Mesenchymal stem cell (in vitro differentiated cells and primary cell): ENCODE results near the gene SYNPR.

Experiments used
- DNase-seq: peaks from one replicate; pipeline ENCODE4 v3.0.0-alpha.2; 2013
- H2AFZ ChIP-seq: one replicate; pipeline ENCODE4 v1.6.1; 2013; ENCODE audit warnings: low read depth, mild to moderate bottlenecking, control low read depth, inconsistent platforms, low read length, moderate library complexity
- H2AK5ac ChIP-seq: 2 replicates; pipeline ENCODE4 v1.6.1; 2013; ENCODE audit warnings: low read length, moderate library complexity, mild to moderate bottlenecking, inconsistent platforms; ENCODE audit not compliant: severe bottlenecking
- H2BK120ac ChIP-seq: one replicate; pipeline ENCODE4 v1.6.1; 2013; ENCODE audit warnings: low read depth, mild to moderate bottlenecking, inconsistent platforms, low read length, moderate library complexity
- H2BK12ac ChIP-seq, 2 experiments: one replicate each; pipeline ENCODE4 v1.6.1; 2013; ENCODE audit warnings: inconsistent platforms in 2 of 2, low read length in 2 of 2, mild to moderate bottlenecking in 2 of 2, moderate library complexity in 2 of 2, control low read depth in 1 of 2
- H2BK15ac ChIP-seq: one replicate; pipeline ENCODE4 v1.6.1; 2013; ENCODE audit warnings: mild to moderate bottlenecking, low read depth, inconsistent platforms; ENCODE audit not compliant: poor library complexity, severe bottlenecking
- H2BK5ac ChIP-seq: 2 replicates; pipeline ENCODE4 v1.6.1; 2013; ENCODE audit warnings: low read depth, mild to moderate bottlenecking, low read length, control low read depth, inconsistent platforms; ENCODE audit not compliant: poor library complexity, severe bottlenecking
- H3K14ac ChIP-seq, 2 experiments: one replicate each; pipeline ENCODE4 v1.6.1; 2013; ENCODE audit warnings: inconsistent platforms in 2 of 2, low read length in 2 of 2, control low read depth in 1 of 2, mild to moderate bottlenecking in 1 of 2, moderate library complexity in 1 of 2
- H3K18ac ChIP-seq, 2 experiments: one replicate each; pipeline ENCODE4 v1.6.1; 2013; ENCODE audit warnings: inconsistent platforms in 2 of 2, low read length in 2 of 2, control low read depth in 1 of 2, low read depth in 1 of 2, mild to moderate bottlenecking in 1 of 2
- H3K23ac ChIP-seq, 2 experiments: one replicate each; pipeline ENCODE4 v1.6.1; 2013; ENCODE audit warnings: inconsistent platforms in 2 of 2, low read length in 2 of 2, mild to moderate bottlenecking in 2 of 2, moderate library complexity in 2 of 2, control low read depth in 1 of 2
- H3K27ac ChIP-seq: 2 replicates; pipeline ENCODE4 v1.5.1; 2013; ENCODE audit warnings: mild to moderate bottlenecking, moderate library complexity, low read length, control low read depth, inconsistent platforms; ENCODE audit not compliant: poor library complexity, severe bottlenecking
- H3K27me3 ChIP-seq, 2 experiments: 2 replicates each; pipeline versions ENCODE4 v1.6.1 to v1.7.0; 2013; ENCODE audit warnings: low read length in 2 of 2, mild to moderate bottlenecking in 2 of 2, moderate library complexity in 2 of 2, control low read depth in 1 of 2, inconsistent platforms in 1 of 2; ENCODE audit not compliant: control insufficient read depth in 1 of 2, insufficient read depth in 1 of 2
- H3K36me3 ChIP-seq, 2 experiments: 2 replicates each; pipeline versions ENCODE4 v1.6.1 to v1.7.0; 2013; ENCODE audit warnings: low read length in 2 of 2, control low read depth in 1 of 2, inconsistent platforms in 1 of 2, low read depth in 1 of 2, mild to moderate bottlenecking in 1 of 2; ENCODE audit not compliant: insufficient read depth in 2 of 2, control insufficient read depth in 1 of 2
- H3K4ac ChIP-seq, 2 experiments: one replicate each; pipeline ENCODE4 v1.6.1; 2013; ENCODE audit warnings: inconsistent platforms in 2 of 2, low read length in 2 of 2, mild to moderate bottlenecking in 2 of 2, moderate library complexity in 2 of 2, control low read depth in 1 of 2, low read depth in 1 of 2
- H3K4me1 ChIP-seq: 2 replicates; pipeline ENCODE4 v1.6.1; 2013; ENCODE audit warnings: low read depth, low read length, control low read depth; ENCODE audit not compliant: control insufficient read depth, insufficient read depth
- H3K4me2 ChIP-seq: 2 replicates; pipeline ENCODE4 v1.6.1; 2013; ENCODE audit warnings: low read length, mild to moderate bottlenecking, inconsistent platforms; ENCODE audit not compliant: poor library complexity, severe bottlenecking
- H3K4me3 ChIP-seq, 2 experiments: 2 replicates each; pipeline versions ENCODE4 v1.5.1 to v1.7.0; 2013; ENCODE audit warnings: low read length in 2 of 2, mild to moderate bottlenecking in 2 of 2, control low read depth in 1 of 2, low read depth in 1 of 2; ENCODE audit not compliant: insufficient read depth in 1 of 2
- H3K79me1 ChIP-seq: replicated peaks from 2 replicates; pipeline ENCODE4 v1.6.1; 2013; ENCODE audit warnings: mild to moderate bottlenecking, control low read depth, low read length, inconsistent platforms; ENCODE audit not compliant: poor library complexity, severe bottlenecking
- H3K9ac ChIP-seq: 2 replicates; pipeline ENCODE4 v1.7.0; 2013; ENCODE audit warnings: mild to moderate bottlenecking, low read length, moderate library complexity
- H3K9me3 ChIP-seq: 2 replicates; pipeline ENCODE4 v1.7.0; 2013; ENCODE audit warnings: mild to moderate bottlenecking, low read length; ENCODE audit not compliant: control insufficient read depth
- H4K8ac ChIP-seq: one replicate; pipeline ENCODE4 v1.6.1; 2013; ENCODE audit warnings: inconsistent platforms, mild to moderate bottlenecking, low read length, moderate library complexity
- H4K91ac ChIP-seq: one replicate; pipeline ENCODE4 v1.6.1; 2013; ENCODE audit warnings: mild to moderate bottlenecking, low read length, inconsistent platforms
- WGBS: methylation state at CpG from one replicate; pipeline ENCODE4 v1.1.7; 2013; ENCODE audit warnings: mixed read lengths; 5-methylcytosine and 5-hydroxymethylcytosine counted together

Gene SYNPR

DNA sequence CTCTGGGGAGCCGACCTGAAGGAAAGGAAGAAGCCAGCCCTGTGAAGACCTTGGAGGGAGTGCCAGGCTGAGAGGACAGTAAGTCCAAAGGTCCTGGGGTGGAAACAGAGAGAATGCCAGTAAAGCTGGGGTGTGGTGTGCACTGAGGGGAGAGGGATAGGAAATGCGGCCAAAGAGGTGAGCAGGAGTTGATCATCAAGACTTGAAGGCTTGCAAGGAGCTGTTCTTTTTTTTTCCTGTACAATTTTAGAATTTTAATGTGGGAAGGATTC is 73.8 kb downstream of the SYNPR start:
- Histone ChIP-seq H3K18ac (no peak overlapping the region), H3K4me1 (no peaks in the 10 kb centered on the region), H2BK5ac (no peak overlapping the region), H2BK12ac (no peak overlapping the region), H4K8ac (no peak overlapping the region), H4K91ac (no peak overlapping the region), H3K4ac (no peak overlapping the region), H2AFZ (no peak overlapping the region), H2AK5ac (no peak overlapping the region), H3K36me3 (no peaks in the 10 kb centered on the region), H3K9ac (peak overlapping the region; percentile 70), H3K27ac (no peak overlapping the region), H3K79me1 (no peaks in the 10 kb centered on the region), H3K9me3 (no peaks in the 10 kb centered on the region), H3K4me2 (no peak overlapping the region), H3K27me3 (no peaks in the 10 kb centered on the region), H2BK15ac (no peak overlapping the region), H3K4me3 (no peak overlapping the region), H3K14ac (no peak overlapping the region), H2BK120ac (no peak overlapping the region), H3K23ac (no peak overlapping the region)
- 73% methylated on average over 2 of the region's 2 CpGs for WGBS
- no peak for DNase-seq

DNA sequence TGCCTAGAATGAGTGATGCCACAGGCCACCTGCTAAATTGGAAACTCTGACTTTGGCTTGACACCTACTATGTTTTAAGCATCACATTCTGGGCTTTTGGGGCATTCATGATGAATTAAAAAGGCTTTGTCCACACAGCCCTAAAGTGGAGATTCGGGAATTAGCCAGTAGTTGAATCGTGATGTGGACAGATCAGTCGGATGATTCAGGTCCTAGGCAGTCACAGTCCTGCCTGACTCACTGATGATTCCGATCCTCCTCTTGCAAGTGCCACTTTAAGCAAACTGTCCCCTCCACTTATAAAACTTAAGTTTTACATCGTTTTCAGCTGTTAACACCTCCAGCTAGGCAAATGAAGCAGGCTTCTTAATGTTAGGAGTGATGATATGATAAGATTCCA is 75.3 kb downstream of the SYNPR start:
- Histone ChIP-seq H4K8ac (no peak overlapping the region), H3K9ac (peak overlapping the region; percentile 66), H2BK120ac (no peak overlapping the region), H3K4me2 (no peak overlapping the region), H2AK5ac (no peak overlapping the region), H3K14ac (no peak overlapping the region), H2BK15ac (no peak overlapping the region), H3K27me3 (no peaks in the 10 kb centered on the region), H3K4me1 (no peaks in the 10 kb centered on the region), H3K18ac (no peak overlapping the region), H3K27ac (no peak overlapping the region), H3K4me3 (peak overlapping the region in 1 of 2 experiments; percentile 53), H3K79me1 (no peaks in the 10 kb centered on the region), H3K23ac (no peak overlapping the region), H2BK5ac (no peak overlapping the region), H4K91ac (no peak overlapping the region), H2BK12ac (no peak overlapping the region), H2AFZ (no peak overlapping the region), H3K9me3 (no peaks in the 10 kb centered on the region), H3K36me3 (no peaks in the 10 kb centered on the region), H3K4ac (no peak overlapping the region)
- DNase-seq = no peak
- WGBS = 27% methylated on average over 4 of the region's 5 CpGs

DNA sequence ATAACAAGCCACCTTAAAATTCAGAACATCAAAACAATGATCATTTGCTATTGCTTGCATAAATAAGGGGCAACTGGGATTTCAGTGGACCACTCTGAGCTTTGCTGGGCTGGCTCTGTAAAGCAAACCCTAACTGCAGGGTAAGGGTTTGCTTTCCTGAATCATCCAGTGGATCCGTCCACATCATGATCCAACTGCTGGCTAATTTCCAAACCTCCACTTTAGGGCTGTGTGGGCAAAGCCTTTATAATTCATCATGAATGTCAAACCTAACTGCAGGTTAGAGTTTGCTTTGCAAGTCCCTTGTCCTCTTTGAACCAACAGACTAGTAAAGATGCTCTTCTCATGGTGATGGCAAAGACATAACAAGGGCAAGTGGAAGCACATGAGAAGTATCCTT is 76.1 kb downstream of the SYNPR start:
- Histone ChIP-seq H3K14ac (no peak overlapping the region), H3K23ac (no peak overlapping the region), H3K36me3 (no peaks in the 10 kb centered on the region), H3K27me3 (no peaks in the 10 kb centered on the region), H3K4me2 (no peak overlapping the region), H3K9me3 (no peaks in the 10 kb centered on the region), H3K9ac (peak overlapping the region; percentile 66), H3K27ac (no peak overlapping the region), H3K79me1 (no peaks in the 10 kb centered on the region), H2BK12ac (no peak overlapping the region), H4K8ac (no peak overlapping the region), H2BK120ac (no peak overlapping the region), H2AK5ac (no peak overlapping the region), H2AFZ (no peak overlapping the region), H2BK5ac (no peak overlapping the region), H2BK15ac (no peak overlapping the region), H3K18ac (no peak overlapping the region), H4K91ac (no peak overlapping the region), H3K4me3 (peak overlapping the region in 1 of 2 experiments; percentile 53), H3K4me1 (no peaks in the 10 kb centered on the region), H3K4ac (no peak overlapping the region)
- DNase-seq = no peak
- WGBS = 42% methylated on average over 1 of the region's 1 CpG

DNA sequence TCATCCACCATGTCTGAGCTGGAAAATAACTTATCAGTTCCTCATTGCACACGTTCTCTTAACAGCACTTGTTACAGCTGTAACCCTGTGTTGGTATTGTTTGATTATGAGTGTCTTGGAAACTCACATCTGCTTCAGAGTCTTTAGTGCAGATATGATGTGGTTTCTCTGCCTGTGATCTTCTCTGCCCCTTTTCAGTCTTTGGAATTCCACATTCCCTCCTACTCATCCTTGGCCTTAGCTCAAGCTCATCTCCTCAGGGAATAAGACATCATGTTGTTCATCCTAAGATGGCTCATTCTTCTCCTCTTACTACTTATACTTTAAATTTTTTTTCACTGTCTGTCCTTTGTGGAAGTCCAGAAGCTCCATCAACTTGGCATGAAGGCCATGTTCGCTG is 77.7 kb downstream of the SYNPR start:
- Histone ChIP-seq H3K27me3 (no peaks in the 10 kb centered on the region), H2AK5ac (no peak overlapping the region)
- 60% methylated on average over 1 of the region's 2 CpGs for WGBS

More for the DNA sequence above, 77.7 kb downstream of the SYNPR start:
- H2AFZ ChIP-seq = no peak overlapping the region
- no peaks in the 10 kb centered on the region for H3K79me1 ChIP-seq
- no peaks in the 10 kb centered on the region for H3K9me3 ChIP-seq
- H2BK12ac ChIP-seq = no peak overlapping the region
- no peak overlapping the region for H3K23ac ChIP-seq
- H2BK15ac ChIP-seq = no peak overlapping the region
- no peak overlapping the region for H4K91ac ChIP-seq
- H3K14ac ChIP-seq = no peak overlapping the region
- H3K27ac ChIP-seq = no peak overlapping the region
- H3K9ac ChIP-seq = no peak overlapping the region
- no peak for DNase-seq
- no peak overlapping the region for H3K4me3 ChIP-seq
- H4K8ac ChIP-seq = no peak overlapping the region
- H3K4me2 ChIP-seq = no peak overlapping the region
- no peak overlapping the region for H2BK120ac ChIP-seq
- H3K36me3 ChIP-seq = no peaks in the 10 kb centered on the region
- no peak overlapping the region for H3K18ac ChIP-seq
- H3K4me1 ChIP-seq = no peaks in the 10 kb centered on the region
- H3K4ac ChIP-seq = no peak overlapping the region
- no peak overlapping the region for H2BK5ac ChIP-seq
